Fibroblast of skin of right biceps (primary cell): ENCODE data around the gene ZNF668.
"Not testable (repeated sequence)": the region's sequence is repeated elsewhere in the genome, so short reads cannot be mapped to it uniquely, and the experiment has no call there.

Source experiments
- DNase-seq: peaks from one replicate; pipeline ENCODE4 v3.0.0-alpha.2; 2013

Gene ZNF668

DNA sequence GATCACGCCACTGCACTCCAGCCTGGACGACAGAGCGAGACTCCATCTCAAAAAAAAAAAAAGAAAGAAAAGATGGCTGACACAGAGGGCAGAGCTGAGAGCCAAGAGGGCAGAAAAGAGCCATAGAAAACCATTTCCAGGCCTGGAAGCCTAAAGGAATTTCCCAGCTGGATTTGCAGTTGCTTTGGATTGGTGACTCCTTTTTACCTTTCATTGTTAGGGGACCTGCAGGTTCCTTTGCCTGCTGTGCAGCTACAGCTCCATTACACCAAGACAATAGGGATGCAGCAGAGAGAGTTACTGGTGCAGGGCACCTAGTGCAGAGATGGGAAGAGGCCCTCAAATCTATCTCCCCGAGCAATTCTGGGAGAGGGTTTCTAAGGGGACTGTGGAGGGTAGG, 18.4 kb downstream of the ZNF668 start:
- no peak for DNase-seq

DNA sequence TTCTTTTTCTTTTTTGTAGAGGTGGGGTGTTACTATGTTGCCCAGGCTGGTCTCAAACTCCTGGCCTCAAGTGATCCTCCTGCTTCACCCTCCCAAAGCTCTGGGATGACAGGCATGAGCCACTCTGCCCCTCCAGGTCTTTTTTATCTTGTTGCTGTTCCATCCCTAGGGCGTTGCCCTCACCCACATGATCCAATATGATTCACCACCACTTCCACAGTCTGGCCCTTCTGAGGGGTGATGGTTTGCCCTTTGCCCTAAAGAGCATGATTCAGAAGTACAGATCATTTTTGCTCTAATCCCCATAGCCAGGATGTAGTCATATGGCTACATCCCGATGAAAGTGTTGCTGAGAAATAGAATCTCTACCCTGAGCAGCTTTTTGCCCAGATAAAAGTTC, 21.9 kb downstream of the ZNF668 start:
- peak; percentile 93 for DNase-seq

DNA sequence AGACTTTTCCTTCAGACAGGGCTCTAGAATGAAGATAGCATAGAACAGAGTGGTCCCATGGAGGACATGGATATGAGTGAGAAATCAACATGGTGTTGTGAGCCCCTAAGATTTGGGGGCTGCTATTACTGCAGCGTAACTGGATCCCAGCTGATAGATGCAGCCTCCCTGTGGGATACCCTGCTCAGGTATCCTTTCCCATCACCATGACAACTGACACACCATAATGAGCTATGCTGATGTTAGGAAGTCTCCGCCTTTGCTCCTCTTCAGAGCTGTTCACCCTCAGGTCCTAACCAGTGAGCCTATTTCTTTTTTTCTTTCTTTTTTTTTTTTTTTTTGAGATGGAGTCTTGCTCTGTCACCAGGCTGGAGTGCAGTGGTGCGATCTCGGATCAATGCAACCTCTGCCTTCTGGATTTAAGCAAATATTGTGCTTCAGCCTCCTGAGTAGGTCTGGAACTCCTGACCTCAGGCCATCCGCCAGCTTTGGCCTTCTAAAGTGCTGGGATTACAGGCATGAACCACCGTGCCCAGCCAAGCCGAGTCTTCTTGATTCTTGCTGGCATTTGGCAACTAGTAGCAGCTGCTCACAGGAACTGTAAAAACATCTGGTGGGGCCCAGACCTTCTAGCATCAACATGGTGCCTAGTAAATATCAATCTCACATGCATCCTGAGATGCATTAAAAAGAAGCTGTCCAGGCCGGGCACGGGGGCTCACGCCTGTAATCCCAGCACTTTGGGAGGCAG, 23.6 kb downstream of the ZNF668 start:
- no peak for DNase-seq

DNA sequence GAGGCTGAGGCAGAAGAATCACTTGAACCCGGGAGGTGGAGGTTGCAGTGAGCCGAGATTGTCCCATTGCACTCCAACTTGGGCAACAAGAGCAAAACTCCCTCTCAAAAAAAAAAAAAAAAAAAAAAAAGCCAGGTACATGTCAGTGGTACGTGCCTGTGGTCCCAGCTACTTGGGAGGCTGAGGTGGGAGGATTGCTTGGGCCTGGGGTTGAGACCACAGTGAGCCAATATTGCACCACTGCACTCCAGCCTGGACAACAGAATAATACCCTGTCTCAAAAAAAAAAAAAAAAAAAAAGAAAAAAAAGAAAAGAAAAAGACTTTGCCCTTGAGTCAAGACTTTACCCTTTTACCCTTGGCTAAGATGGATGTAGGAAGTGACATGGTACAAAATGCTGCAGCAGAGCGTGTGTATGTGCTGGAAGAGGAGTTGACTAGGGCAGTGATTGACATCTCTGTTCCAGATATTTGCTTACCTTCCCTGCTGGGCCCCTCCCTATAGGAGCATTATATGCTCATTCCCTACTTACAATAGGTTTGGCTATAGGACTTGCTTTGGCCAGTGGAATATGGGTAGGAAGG, 30.1 kb downstream of the ZNF668 start:
- DNase-seq = no peak

DNA sequence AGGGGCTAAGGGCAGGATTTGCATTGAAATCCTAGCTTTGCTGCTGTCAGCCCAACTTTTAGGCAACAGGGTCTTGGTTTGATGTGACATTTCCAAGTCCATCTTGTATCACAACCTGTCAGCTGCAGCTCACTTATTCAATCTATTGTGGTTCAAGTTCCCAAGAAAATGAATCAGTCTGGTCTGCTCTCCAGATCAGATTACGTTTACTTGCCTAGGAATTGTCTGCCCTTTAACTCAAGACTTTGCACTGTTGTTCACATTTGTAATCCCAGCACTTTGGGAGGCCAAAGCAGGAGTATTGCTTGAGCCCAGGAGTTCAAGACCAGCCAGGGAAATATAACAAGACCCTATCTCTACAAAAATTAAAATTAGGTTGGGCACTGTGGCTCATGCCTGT, 30.7 kb downstream of the ZNF668 start:
- DNase-seq = no peak

DNA sequence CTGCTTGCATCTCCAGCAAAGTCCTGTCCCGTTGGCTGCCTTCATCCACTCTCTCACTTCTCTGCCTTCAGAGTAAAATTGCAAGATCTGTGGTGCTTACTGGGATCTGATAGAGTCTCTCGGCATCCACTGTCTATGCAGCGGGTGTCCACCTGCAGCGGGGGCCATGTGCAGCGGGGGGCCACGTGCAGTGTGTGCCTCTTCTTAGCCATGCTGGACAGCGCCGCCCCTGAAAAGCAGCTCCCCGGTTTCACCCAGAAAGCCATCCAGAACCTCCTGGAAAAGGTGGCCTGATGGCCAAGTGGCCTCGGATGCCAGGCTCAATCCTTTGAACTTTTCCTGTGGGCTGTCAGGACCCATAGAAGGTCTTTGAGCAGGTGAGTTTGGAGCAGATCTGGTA, 31.2 kb downstream of the ZNF668 start:
- DNase-seq = no peak

DNA sequence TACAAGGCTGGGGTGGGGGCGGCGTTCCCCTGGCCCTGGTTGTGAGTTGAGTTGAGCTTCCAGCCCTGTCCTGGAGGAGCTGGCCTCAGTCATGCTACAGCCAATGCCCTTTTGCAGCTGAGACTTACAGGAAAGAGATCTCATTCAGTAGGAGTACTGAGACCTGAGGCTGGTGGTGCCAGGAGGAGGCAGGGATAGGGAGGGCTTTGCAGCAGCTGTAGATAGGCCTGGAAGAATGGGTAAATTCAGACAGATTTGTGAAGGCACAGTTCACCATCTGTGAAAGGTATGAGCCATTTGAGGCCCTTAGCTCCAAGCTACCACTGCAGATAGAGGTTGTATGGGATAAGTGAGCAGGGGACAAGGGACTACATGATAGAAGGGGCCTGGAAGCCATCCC, 35.0 kb downstream of the ZNF668 start:
- no peak for DNase-seq

DNA sequence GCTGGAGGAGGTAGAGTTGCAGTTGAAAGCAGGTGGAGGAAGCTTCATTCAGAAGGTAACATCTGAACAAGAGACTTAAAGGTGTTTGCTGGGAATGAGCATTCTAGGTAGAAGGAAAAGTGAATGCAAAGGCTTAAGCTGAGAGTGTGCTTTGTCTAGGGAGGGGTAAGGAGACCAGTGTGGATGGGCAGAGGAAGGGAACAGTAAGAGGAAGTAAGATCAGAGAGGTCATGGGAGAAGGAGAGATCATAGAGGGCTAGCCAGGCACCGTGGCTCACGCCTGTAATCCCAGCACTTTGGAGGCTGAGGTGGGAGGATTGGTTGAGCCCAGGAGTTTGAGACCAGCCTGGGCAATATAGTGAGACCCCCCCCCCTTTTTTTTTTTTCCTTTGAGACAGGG, 37.3 kb downstream of the ZNF668 start:
- DNase-seq = no peak

DNA sequence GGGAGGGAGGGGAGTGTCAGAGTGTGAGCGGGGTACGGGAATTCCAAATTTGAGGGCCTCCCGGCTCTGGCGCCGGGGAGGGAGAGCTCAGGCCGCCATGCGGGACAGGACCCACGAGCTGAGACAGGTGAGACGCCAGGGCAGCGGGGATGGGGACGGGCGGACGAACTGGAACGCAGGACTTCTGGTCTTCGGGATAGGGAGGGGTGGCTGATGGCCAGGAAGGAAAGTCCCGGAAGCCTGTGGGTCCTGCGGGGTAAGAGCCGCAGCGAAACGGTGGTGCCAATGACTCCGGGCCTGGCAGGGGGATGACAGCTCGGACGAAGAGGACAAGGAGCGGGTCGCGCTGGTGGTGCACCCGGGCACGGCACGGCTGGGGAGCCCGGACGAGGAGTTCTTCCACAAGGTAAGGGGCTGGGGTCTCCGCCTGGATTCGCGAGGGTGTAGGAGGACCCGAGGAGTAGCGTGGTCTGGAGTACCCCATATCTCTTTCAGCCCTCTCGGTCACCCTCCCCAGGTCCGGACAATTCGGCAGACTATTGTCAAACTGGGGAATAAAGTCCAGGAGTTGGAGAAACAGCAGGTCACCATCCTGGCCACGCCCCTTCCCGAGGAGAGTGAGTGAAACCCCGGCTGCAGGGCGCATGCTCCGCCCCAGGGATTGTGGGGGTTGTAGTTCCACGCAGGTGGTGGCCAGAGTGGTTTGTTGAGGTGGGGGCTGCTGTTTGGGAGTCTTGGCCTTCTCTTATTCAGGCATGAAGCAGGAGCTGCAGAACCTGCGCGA, 40.1 kb downstream of the ZNF668 start:
- peak; percentile 77 for DNase-seq

DNA sequence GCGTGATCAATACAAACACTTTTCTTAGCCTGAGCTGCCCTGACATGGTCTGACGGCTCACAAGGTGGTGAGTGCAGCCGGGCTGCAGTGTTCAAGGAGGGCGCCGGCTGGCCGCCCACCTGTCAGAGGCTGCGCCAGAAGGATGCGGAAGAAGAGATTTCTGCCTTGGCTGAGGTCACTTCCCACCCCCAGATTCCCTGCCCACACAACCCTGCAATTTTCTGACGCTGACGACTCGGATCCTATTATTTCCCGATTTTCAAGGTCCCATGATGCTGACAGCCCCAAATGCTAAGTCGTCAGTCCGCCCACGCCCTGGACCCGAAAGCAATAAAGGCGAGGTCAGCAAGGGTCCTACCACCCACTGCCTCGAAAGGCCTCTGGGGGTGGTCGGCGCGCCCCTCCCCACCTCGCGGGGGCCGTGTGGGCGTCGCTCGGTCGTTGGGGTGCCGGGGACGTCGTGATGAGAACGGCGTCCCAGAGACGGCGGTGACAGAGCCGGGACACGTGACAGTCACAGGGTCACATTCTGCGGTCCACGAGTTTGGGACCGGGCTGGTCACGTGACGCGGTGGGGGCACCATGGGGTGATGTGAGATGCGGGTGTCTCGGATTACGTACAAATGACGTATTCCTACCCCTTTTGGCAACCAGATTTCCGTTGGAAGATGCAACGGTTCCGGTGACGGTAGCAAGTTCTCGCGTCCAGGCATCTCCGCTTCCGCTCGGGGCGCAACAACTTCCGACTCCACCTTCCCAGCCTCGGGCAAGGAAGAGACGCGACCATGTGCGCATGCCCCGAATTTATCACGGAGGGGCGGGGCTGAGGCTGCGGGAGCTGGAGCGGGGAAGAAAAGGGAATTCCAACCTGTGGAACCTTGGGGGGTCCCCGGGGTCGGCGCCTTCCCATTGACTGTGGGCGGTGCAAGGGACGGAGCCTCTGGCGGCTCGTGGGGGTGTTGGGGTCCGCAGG, 41.0 kb downstream of the ZNF668 start, which contains the start of gene STX4:
STX4 (plus strand) TSS at position 823 of the 973 bp plus-strand sequence. CDS start 248 bp downstream, outside the sequence.
- peak; percentile 97 for DNase-seq

DNA sequence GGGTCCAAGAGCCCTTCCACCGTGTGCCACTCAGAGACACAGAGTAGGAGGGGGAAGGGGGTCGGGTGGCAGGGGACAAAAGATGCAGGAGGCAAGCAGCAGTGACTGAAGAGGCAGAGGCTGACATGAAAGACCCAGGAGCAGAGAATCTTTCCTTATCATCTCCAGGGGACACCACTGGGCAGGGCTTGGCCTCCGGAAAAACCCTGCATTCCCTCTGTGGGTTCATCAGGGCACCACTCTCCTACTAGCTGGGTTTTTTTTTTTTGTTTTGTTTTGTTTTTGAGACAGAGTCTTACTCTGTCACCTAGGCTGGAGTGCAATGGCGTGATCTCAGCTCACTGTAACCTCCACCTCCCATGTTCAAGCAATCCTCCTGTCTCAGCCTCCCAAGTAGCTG, 42.8 kb downstream of the ZNF668 start:
- DNase-seq = no peak

DNA sequence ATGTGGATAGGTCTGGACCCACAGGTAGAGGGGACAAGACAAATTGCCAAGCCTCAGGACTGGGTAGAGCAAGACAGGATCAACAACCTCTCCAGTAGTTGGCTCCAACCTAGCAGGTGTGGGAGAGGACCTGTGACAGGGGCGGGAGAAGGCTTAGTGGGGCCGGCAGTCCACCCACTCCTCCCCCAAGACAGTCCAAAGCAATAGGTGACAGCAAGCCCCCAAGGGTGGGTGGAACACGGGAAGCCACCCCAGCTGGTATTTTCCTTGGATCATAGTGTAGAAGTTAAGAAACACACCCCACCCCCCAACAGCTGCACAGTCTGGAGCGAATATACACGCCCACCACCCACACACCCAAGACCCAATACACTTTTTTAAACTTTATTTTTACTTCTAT, 44.8 kb downstream of the ZNF668 start:
- DNase-seq = no peak

DNA sequence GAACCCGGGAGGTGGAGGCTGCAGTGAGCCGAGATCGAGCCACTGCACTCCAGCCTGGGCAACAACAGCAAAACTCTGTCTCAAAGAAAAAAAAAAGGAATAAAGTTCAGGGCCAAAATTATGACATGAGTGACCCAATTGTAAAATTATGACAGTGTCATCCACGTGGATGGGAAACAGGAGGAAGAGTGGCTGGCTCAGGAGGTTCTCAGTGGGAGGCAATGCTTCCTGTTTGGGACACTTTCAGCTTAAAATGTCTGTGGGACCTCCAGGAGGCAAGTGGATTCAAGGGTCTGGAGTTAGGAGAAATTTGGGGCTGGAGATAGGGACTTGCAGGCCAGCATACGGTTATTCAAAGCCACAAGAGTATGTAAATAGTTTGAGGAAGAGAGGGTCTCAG, 48.7 kb downstream of the ZNF668 start:
- DNase-seq = no peak

DNA sequence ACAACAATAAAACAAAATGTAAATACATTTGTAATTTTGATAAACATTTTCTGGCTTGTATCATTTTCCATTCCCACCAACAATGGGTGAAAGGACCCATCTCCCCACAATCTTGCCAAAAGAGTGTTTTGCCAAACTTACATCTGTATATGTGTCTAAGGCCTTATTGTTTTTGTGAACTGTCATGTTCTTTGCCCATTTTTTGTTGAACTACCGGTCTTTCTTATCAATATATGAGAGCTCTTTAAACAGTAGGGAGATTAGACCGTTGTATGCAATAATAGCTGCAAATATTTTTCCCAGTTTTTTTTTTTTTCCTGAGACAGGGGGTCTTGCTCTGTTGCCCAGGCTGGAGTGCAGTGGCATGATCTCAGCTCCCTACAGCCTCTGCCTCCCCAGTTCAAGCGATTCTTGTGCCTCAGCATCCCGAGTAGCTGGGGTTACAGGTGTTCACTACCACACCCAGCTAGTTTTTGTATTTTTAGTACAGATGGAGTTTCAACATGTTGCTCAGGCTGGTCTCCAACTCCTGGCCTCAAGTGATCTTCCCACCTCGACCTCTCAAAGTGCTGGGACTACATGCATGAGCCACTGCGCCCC, 50.3 kb downstream of the ZNF668 start:
- DNase-seq = no peak

DNA sequence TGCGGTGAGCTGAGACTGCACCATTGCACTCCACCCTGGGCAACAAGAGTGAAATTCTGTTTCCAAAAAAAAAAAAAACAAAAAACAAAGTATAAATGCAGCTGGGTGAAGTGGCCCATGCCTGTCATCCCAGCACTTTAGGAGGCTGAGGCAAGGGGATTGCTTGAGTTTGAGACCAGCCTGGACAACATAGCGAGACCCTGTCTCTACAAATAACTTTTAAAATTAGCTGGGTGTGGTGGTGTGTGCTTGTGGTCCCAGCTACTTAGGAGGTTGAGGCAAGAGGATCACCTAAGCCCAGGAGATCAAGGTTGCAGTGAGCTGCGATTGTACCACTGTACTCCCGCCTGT, 50.8 kb downstream of the ZNF668 start:
- no peak for DNase-seq

DNA sequence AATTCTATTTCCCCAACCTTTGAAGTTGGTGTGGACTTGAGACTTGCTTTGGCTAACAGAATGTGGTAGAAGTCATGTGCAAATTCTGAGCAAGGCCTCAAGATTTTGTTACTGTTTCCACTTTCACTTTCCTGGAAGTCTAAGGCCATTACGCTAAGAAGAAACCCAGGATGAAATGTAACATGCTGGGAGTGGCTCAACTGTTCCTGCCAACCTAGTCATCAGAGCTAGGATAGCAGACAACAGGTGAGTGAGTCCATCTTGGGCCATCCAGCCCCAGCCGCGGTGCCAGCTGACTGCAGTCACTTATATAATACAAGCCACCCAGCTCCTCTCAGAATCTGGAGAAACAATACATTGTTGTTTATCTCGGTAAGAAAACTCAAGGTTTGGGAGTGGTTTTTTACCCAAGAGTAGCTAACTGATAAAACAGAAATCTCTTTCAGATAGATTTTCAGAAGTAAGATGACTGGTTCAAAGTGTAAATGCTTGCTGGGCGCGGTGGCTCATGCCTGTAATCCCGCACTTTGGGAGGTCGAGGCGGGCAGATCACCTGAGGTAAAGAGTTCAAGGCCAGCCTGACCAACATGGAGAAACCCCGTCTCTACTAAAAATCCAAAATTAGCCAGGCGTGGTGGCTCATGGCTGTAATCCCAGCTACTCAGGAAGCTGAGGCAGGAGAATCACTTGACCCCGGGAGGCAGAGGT, 51.3 kb downstream of the ZNF668 start:
- no peak for DNase-seq

DNA sequence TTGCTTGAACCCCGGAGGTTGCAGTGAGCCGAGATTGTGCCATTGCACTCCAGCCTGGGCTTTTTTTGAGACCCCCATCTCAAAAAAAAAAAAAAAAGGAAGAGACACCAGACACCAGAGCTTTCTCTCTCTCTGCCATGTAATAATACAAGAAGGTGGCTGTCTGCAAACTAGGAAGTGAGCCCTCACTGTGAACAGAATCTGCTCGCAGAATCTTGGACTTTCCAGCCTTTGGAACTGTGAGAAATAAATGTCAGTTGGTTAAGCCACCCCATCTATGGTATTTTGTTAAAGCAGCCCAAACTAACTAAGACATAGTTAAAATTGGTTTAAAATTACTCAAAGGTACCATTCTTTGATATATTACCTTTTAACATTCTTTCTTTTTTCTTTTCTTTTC, 53.5 kb downstream of the ZNF668 start:
- no peak for DNase-seq

DNA sequence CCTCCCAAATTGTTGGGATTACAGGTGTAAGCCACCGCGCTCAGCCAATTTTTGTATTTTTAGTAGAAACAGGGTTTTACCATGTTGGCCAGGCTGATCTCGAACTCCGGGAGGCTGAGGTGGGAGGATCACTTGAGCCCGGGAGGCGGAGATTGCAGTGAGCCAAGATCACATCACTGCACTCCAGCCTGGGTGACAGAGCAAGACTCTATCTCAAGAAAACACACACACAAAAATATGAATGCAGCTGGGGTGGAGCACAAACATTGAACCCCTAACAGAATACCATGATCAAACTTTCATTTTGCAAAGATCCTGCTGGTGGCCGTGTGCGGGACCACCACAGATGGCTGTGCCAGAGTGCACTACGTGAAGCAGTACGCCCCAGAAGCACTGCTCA, 56.3 kb downstream of the ZNF668 start:
- not testable (repeated sequence) for DNase-seq

DNA sequence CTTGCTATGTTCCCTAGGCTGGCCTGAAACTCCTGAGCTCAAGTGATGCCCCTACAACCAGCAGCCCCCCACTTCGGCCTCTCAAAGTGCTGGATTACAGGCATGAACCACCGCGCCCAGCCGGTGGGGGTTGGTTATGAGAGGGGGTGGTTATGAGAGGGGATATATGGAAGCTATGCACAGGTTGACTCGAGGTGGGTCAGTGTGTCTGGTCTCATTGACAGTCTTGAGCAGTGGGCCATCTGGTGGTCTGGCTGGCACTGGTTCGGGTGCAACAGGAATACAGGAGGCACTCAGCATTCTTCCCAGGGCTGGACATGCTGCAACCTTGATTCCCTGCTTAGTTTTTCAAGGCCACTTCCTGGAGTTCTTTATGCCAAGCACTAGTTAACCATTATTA, 58.0 kb downstream of the ZNF668 start:
- peak; percentile 7 for DNase-seq

DNA sequence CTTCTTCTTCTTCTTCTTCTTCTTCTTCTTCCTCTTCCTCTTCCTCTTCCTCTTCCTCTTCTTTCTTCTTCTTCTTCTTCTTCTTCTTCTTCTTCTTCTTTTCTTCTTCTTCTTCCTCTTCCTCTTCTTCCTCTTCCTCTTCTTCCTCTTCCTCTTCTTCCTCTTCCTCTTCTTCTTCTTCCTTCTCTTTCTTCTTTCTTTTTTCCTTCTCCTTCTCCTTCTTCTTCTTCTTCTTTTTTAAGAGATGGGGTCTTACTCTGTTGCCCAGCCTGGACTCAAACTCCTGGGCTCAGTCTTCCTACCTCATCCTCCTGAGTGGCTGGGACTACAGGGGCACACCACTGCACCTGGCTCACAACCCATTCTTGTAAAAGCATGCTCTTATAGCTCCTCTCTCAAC, 60.7 kb downstream of the ZNF668 start:
- DNase-seq = not testable (repeated sequence)

DNA sequence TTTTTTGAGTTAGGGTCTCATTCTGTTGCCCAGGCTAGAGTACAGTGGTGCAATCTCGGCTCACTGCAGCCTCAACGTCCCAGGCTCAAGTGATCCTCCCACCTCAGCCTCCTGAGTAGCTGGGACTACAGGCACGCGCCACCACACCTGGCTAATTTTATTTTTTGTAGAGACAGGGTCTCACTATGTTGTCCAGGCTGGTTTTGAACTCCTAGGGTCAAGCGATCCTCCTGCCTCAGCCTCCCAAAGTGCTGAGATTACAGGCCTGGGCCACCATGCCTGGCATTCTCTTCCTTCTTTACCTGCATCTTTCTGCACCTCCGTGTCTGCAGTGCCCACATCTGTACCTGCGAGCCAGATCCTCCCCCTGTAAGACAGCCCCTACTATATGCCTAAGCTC, 62.2 kb downstream of the ZNF668 start:
- not testable (repeated sequence) for DNase-seq
